SK-N-SH treated with all-trans-retinoic acid at 6 μM for 48 hours (cell line): Measurements from ENCODE around the gene TDRD12.
"Not testable (repeated sequence)": the region's sequence is repeated elsewhere in the genome, so short reads cannot be mapped to it uniquely, and the experiment has no call there.

ENCODE experiments used
- ATAC-seq: fragments of 200-7000 bp; cut with Tn5 transposase; 3 replicates; pipeline ENCODE4 v1.9.1; 2020; ENCODE audit warnings: mild to moderate bottlenecking, moderate library complexity
- ARNTL ChIP-seq: fragments of 450-650 bp; formaldehyde crosslinking; IDR thresholded peaks from 2 replicates; pipeline ENCODE4 v1.5.0; 2020; ENCODE audit warnings: low read depth, mild to moderate bottlenecking, moderate library complexity, borderline replicate concordance
- BACH2 ChIP-seq: fragments of 250-450 bp; sonication (Bioruptor Pico); IDR thresholded peaks from 2 replicates; pipeline ENCODE4 v1.9.0; 2021; ENCODE audit warnings: mild to moderate bottlenecking, borderline replicate concordance
- CSDC2 ChIP-seq: fragments of 250-450 bp; sonication (Bioruptor Pico); IDR thresholded peaks from 2 replicates; pipeline ENCODE4 v1.5.0; 2020; ENCODE audit warnings: mild to moderate bottlenecking, moderate library complexity
- ESRRG ChIP-seq: fragments of 250-450 bp; sonication (Bioruptor Pico); IDR thresholded peaks from 2 replicates; pipeline ENCODE4 v1.6.1; 2021; ENCODE audit warnings: mild to moderate bottlenecking
- GLIS3 ChIP-seq: fragments of 250-450 bp; sonication (Bioruptor Pico); IDR thresholded peaks from 2 replicates; pipeline ENCODE4 v1.5.0; 2020; ENCODE audit warnings: mild to moderate bottlenecking, moderate library complexity
- ISL1 ChIP-seq: fragments of 250-450 bp; sonication (Bioruptor Pico); IDR thresholded peaks from 2 replicates; pipeline ENCODE4 v2.1.2; 2022; ENCODE audit warnings: mild to moderate bottlenecking, moderate library complexity
- OSR1 ChIP-seq: fragments of 250-450 bp; sonication (Bioruptor Pico); IDR thresholded peaks from 2 replicates; pipeline ENCODE4 v1.8.0; 2022; ENCODE audit warnings: moderate library complexity, mild to moderate bottlenecking, inconsistent platforms
- PPARA ChIP-seq: fragments of 250-450 bp; sonication (Bioruptor Pico); IDR thresholded peaks from 2 replicates; pipeline ENCODE4 v1.5.0; 2020; ENCODE audit warnings: mild to moderate bottlenecking, borderline replicate concordance
- RARB ChIP-seq: fragments of 250-450 bp; sonication (Bioruptor Pico); IDR thresholded peaks from 2 replicates; pipeline ENCODE4 v1.8.0; 2021; ENCODE audit warnings: mild to moderate bottlenecking, moderate library complexity
- SNAI2 ChIP-seq: fragments of 250-450 bp; sonication (Bioruptor Pico); IDR thresholded peaks from 2 replicates; pipeline ENCODE4 v1.5.0; 2020; ENCODE audit warnings: mild to moderate bottlenecking, moderate library complexity
- TCF4 ChIP-seq: fragments of 250-450 bp; sonication (Bioruptor Pico); IDR thresholded peaks from 2 replicates; pipeline ENCODE4 v1.8.0; 2021; ENCODE audit warnings: mild to moderate bottlenecking, moderate library complexity, borderline replicate concordance
- TOX ChIP-seq: fragments of 250-450 bp; sonication (Bioruptor Pico); IDR thresholded peaks from 2 replicates; pipeline ENCODE4 v1.8.0; 2021; ENCODE audit warnings: mild to moderate bottlenecking, moderate library complexity, borderline replicate concordance
- ZC3H10 ChIP-seq: fragments of 250-450 bp; sonication (Bioruptor Pico); IDR thresholded peaks from 2 replicates; pipeline ENCODE4 v1.5.1; 2021; ENCODE audit warnings: mild to moderate bottlenecking, moderate library complexity
- ZFP3 ChIP-seq: fragments of 250-450 bp; sonication (Bioruptor Pico); IDR thresholded peaks from 2 replicates; pipeline ENCODE4 v1.5.0; 2020; ENCODE audit warnings: mild to moderate bottlenecking, moderate library complexity
- ZFP30 ChIP-seq: fragments of 450-650 bp; formaldehyde crosslinking; IDR thresholded peaks from 2 replicates; pipeline ENCODE4 v1.5.0; 2022; ENCODE audit warnings: mild to moderate bottlenecking, moderate library complexity
- ZNF565 ChIP-seq: fragments of 450-650 bp; formaldehyde crosslinking; conservative IDR thresholded peaks from 2 replicates; pipeline ENCODE4 v1.5.0; 2020; ENCODE audit warnings: low read depth, mild to moderate bottlenecking, moderate library complexity
- ZNF70 ChIP-seq: fragments of 450-650 bp; formaldehyde crosslinking; IDR thresholded peaks from 2 replicates; pipeline ENCODE4 v1.5.0; 2020; ENCODE audit warnings: mild to moderate bottlenecking, moderate library complexity
- ZNF8 ChIP-seq: fragments of 450-650 bp; formaldehyde crosslinking; IDR thresholded peaks from 2 replicates; pipeline ENCODE4 v1.5.0; 2020; ENCODE audit warnings: mild to moderate bottlenecking, moderate library complexity
- TF ChIP-seq, protein P1 (sequence below): fragments of 250-450 bp; sonication (Bioruptor Pico); IDR thresholded peaks from 2 replicates; pipeline ENCODE4 v1.5.0; 2020; ENCODE audit warnings: mild to moderate bottlenecking, moderate library complexity
- TF ChIP-seq, protein P2 (sequence below): fragments of 250-450 bp; sonication (Bioruptor Pico); IDR thresholded peaks from 2 replicates; pipeline ENCODE4 v1.5.1; 2020; ENCODE audit warnings: low read depth, mild to moderate bottlenecking, moderate library complexity
- TF ChIP-seq, protein P3 (sequence below): fragments of 250-450 bp; sonication (Bioruptor Pico); IDR thresholded peaks from 2 replicates; pipeline ENCODE4 v1.5.1; 2021; ENCODE audit warnings: mild to moderate bottlenecking, moderate library complexity
- TF ChIP-seq, protein P4 (sequence below): fragments of 250-450 bp; sonication (Bioruptor Pico); IDR thresholded peaks from 2 replicates; pipeline ENCODE4 v1.8.0; 2020; ENCODE audit warnings: mild to moderate bottlenecking, moderate library complexity, borderline replicate concordance
- TF ChIP-seq, protein P5 (sequence below): fragments of 250-450 bp; sonication (Bioruptor Pico); IDR thresholded peaks from 2 replicates; pipeline ENCODE4 v1.8.0; 2021; ENCODE audit warnings: low read depth, mild to moderate bottlenecking, moderate library complexity, borderline replicate concordance

The TDRD12 gene

DNA sequence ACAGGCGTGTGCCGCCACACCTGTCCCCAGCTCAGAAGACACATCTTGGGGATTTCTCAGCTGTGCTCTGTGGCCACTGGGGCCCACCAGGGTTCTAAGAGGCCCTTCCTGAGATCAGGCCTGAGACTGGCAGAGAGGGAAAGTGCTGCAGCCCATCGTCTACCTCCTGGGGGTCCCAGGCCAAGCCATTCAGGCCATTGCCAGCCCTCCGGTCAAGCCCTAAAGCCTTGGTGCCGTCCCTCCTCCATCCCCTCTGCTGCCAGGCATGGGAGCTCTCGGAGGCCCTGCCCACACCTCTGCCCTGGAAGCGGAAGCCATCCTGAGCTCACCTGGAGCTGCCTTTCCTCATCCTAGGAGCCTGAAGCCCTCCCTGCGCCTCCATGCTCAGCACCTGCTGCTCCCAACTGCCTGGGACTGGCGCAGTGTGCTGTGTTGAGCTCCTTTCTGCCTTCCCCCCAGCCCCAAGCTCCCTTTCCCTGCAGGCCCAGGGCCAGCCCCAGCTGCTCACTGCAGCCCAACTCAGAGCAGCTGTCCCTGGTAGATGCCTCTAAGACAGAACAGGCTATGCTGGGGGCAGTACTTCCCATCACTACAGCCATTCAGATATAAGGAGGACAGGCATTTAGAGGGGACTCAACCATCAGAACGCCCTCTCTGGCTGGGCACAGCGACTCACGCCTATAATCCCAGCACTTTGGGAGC is 147.1 kb downstream of the TDRD12 start:
- no peak for TF ChIP-seq ISL1 (CRISPR knock-in tag)
- TF ChIP-seq, protein P1, sequence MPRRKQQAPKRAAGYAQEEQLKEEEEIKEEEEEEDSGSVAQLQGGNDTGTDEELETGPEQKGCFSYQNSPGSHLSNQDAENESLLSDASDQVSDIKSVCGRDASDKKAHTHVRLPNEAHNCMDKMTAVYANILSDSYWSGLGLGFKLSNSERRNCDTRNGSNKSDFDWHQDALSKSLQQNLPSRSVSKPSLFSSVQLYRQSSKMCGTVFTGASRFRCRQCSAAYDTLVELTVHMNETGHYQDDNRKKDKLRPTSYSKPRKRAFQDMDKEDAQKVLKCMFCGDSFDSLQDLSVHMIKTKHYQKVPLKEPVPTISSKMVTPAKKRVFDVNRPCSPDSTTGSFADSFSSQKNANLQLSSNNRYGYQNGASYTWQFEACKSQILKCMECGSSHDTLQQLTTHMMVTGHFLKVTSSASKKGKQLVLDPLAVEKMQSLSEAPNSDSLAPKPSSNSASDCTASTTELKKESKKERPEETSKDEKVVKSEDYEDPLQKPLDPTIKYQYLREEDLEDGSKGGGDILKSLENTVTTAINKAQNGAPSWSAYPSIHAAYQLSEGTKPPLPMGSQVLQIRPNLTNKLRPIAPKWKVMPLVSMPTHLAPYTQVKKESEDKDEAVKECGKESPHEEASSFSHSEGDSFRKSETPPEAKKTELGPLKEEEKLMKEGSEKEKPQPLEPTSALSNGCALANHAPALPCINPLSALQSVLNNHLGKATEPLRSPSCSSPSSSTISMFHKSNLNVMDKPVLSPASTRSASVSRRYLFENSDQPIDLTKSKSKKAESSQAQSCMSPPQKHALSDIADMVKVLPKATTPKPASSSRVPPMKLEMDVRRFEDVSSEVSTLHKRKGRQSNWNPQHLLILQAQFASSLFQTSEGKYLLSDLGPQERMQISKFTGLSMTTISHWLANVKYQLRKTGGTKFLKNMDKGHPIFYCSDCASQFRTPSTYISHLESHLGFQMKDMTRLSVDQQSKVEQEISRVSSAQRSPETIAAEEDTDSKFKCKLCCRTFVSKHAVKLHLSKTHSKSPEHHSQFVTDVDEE (CRISPR knock-in tag): no peak
- TF ChIP-seq PPARA (CRISPR knock-in tag): no peak
- TF ChIP-seq, protein P2, sequence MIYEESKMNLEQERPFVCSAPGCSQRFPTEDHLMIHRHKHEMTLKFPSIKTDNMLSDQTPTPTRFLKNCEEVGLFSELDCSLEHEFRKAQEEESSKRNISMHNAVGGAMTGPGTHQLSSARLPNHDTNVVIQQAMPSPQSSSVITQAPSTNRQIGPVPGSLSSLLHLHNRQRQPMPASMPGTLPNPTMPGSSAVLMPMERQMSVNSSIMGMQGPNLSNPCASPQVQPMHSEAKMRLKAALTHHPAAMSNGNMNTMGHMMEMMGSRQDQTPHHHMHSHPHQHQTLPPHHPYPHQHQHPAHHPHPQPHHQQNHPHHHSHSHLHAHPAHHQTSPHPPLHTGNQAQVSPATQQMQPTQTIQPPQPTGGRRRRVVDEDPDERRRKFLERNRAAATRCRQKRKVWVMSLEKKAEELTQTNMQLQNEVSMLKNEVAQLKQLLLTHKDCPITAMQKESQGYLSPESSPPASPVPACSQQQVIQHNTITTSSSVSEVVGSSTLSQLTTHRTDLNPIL: no peak
- TF ChIP-seq GLIS3 (CRISPR knock-in tag): no peak
- no peak for TF ChIP-seq ZC3H10 (CRISPR knock-in tag)
- no peak for TF ChIP-seq ZFP3
- TF ChIP-seq BACH2 (CRISPR knock-in tag): no peak
- TF ChIP-seq ZNF565 (CRISPR knock-in tag): no peak
- no peak for TF ChIP-seq OSR1
- TF ChIP-seq ZNF8 (CRISPR knock-in tag): no peak
- TF ChIP-seq ZFP30: no peak
- ATAC-seq: no peak; the same call in 2 of the 3 replicates

DNA sequence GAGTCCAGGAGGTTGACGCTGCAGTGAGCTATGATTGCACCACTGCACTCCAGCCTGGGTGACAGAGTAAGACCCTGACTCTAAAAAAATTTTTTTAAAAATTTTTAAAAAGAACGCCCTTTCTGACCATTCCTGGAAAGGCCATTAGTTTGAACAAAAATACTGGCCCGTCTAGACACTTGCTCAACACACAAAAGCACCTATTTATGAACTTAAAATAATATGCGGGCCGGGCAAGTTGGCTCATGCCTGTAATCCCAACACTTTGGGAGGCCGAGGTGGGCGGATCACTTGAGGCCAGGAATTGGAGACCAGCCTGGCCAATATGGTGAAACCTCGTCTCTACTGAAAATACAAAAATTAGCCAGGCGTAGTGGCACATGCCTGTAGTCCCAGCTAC is 147.9 kb downstream of the TDRD12 start:
- not testable (repeated sequence) for ATAC-seq

DNA sequence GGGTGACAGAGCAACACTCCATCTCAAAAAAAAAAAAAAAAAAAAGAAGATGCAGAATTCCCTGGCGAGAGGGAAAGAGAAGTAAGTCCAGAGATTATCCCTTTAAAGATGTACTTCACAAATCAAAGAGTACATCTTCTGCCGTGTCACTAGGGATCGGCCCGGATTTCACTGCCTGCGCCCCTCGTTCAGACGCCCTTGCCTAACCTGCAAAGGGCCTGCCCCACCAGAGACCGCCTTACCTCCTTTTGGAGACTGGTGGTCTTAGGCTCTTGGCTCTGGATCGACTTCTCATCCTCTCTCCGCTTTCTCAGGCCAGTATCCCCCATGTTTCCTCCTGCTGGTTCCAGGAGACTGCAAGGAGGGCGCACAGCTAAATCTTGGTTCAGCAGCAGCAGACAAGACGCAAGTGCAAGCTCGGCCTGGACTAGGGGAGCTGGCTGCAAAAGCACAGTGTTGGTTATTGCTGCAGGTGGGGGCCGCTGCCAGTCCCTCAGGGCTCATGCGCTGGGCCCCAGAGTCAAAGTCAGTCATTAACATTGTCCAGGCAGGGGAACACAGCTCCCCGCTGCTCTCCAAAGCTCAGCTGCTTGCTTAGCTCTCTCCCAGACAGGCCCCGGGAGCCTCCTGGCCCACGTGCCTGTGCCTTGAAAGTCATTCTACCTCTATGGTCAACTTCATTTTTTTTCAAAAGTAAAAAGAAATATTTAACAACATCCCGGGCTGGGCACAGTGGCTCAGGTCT is 148.8 kb downstream of the TDRD12 start:
- no peak for TF ChIP-seq ZNF565 (CRISPR knock-in tag)
- TF ChIP-seq ISL1 (CRISPR knock-in tag): no peak
- TF ChIP-seq ARNTL: no peak
- TF ChIP-seq ESRRG (CRISPR knock-in tag): no peak
- TF ChIP-seq TCF4 (CRISPR knock-in tag): no peak
- TF ChIP-seq, protein P3, sequence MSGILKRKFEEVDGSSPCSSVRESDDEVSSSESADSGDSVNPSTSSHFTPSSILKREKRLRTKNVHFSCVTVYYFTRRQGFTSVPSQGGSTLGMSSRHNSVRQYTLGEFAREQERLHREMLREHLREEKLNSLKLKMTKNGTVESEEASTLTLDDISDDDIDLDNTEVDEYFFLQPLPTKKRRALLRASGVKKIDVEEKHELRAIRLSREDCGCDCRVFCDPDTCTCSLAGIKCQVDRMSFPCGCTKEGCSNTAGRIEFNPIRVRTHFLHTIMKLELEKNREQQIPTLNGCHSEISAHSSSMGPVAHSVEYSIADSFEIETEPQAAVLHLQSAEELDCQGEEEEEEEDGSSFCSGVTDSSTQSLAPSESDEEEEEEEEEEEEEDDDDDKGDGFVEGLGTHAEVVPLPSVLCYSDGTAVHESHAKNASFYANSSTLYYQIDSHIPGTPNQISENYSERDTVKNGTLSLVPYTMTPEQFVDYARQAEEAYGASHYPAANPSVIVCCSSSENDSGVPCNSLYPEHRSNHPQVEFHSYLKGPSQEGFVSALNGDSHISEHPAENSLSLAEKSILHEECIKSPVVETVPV (CRISPR knock-in tag): no peak
- no peak for TF ChIP-seq CSDC2
- TF ChIP-seq ZC3H10 (CRISPR knock-in tag): no peak
- TF ChIP-seq RARB (CRISPR knock-in tag): no peak
- TF ChIP-seq, protein P4, sequence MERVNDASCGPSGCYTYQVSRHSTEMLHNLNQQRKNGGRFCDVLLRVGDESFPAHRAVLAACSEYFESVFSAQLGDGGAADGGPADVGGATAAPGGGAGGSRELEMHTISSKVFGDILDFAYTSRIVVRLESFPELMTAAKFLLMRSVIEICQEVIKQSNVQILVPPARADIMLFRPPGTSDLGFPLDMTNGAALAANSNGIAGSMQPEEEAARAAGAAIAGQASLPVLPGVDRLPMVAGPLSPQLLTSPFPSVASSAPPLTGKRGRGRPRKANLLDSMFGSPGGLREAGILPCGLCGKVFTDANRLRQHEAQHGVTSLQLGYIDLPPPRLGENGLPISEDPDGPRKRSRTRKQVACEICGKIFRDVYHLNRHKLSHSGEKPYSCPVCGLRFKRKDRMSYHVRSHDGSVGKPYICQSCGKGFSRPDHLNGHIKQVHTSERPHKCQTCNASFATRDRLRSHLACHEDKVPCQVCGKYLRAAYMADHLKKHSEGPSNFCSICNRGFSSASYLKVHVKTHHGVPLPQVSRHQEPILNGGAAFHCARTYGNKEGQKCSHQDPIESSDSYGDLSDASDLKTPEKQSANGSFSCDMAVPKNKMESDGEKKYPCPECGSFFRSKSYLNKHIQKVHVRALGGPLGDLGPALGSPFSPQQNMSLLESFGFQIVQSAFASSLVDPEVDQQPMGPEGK (CRISPR knock-in tag): no peak
- TF ChIP-seq ZFP30: no peak
- TF ChIP-seq, protein P5, sequence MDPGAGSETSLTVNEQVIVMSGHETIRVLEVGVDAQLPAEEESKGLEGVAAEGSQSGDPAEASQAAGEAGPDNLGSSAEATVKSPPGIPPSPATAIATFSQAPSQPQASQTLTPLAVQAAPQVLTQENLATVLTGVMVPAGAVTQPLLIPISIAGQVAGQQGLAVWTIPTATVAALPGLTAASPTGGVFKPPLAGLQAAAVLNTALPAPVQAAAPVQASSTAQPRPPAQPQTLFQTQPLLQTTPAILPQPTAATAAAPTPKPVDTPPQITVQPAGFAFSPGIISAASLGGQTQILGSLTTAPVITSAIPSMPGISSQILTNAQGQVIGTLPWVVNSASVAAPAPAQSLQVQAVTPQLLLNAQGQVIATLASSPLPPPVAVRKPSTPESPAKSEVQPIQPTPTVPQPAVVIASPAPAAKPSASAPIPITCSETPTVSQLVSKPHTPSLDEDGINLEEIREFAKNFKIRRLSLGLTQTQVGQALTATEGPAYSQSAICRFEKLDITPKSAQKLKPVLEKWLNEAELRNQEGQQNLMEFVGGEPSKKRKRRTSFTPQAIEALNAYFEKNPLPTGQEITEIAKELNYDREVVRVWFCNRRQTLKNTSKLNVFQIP: no peak
- no peak for TF ChIP-seq GLIS3 (CRISPR knock-in tag)
- TF ChIP-seq, protein P2: no peak
- TF ChIP-seq ZNF70 (CRISPR knock-in tag): no peak
- no peak for TF ChIP-seq SNAI2 (CRISPR knock-in tag)
- no peak for TF ChIP-seq TOX (CRISPR knock-in tag)
- TF ChIP-seq, protein P1 (CRISPR knock-in tag): no peak
- ATAC-seq: no peak
